IMR-90 (cell line): ENCODE measurements around the gene POLR2E. TPM values are rescaled to one million over a fixed set of nuclear protein-coding genes. Genes with fewer than 3 reads are reported as not detected.

Experiments
- ATAC-seq: fragments of 200-7000 bp; cut with Tn5 transposase; 2 replicates; pipeline ENCODE4 v1.9.1; 2020; ENCODE audit warnings: low read depth, mild to moderate bottlenecking, moderate library complexity
- BruUV-seq: library from RNA; stranded (reverse); fragments of 400-500 nt; replicated peaks from 2 replicates; lab custom pipeline; 2021; lab: Mats Ljungman, UMichigan
- CTCF ChIA-PET: fragments of 300-600 bp; formaldehyde crosslinking; extraction: SDS; loops from one replicate; lab custom pipeline; 2021; ENCODE audit warnings: antibody characterized with exemption; lab: Yijun Ruan, JAX
- POLR2A ChIA-PET: fragments of 300-600 bp; sonication (Branson Sonifier 250); formaldehyde crosslinking; loops from one replicate; lab custom pipeline; 2022; ENCODE audit warnings: antibody characterized with exemption; ENCODE audit not compliant: unreplicated experiment; lab: Charles Lee
- DNase-seq: peaks from one replicate; pipeline ENCODE4 v3.0.0; 2013
- H2AFZ ChIP-seq: replicated peaks from 2 replicates; pipeline ENCODE3; 2013; ENCODE audit warnings: low read length, mild to moderate bottlenecking; ENCODE audit not compliant: poor library complexity
- H2AK5ac ChIP-seq: 2 replicates; pipeline ENCODE4 v1.6.1; 2013; ENCODE audit warnings: low read depth, low read length, inconsistent platforms
- H2AK9ac ChIP-seq: replicated peaks from 2 replicates; pipeline ENCODE3; 2013; ENCODE audit warnings: mild to moderate bottlenecking, low read depth, low read length, moderate library complexity; ENCODE audit not compliant: poor library complexity
- H2BK120ac ChIP-seq: 2 replicates; pipeline ENCODE4 v1.6.1; 2013; ENCODE audit warnings: low read depth, low read length, inconsistent platforms
- H2BK15ac ChIP-seq: 3 replicates; pipeline ENCODE4 v1.6.1; 2013; ENCODE audit warnings: low read depth, low read length, inconsistent platforms
- H2BK20ac ChIP-seq: 2 replicates; pipeline ENCODE4 v1.6.1; 2013; ENCODE audit warnings: low read depth, mild to moderate bottlenecking, inconsistent platforms, low read length, moderate library complexity
- H2BK5ac ChIP-seq: 2 replicates; pipeline ENCODE4 v1.6.1; 2013; ENCODE audit warnings: mild to moderate bottlenecking, low read depth, low read length, inconsistent platforms; ENCODE audit not compliant: poor library complexity, severe bottlenecking
- H3K14ac ChIP-seq: replicated peaks from 2 replicates; pipeline ENCODE4 v1.6.1; 2013; ENCODE audit warnings: low read depth, low read length, inconsistent platforms
- H3K18ac ChIP-seq: 2 replicates; pipeline ENCODE4 v1.6.1; 2013; ENCODE audit warnings: low read depth, low read length, control low read depth
- H3K23ac ChIP-seq: 2 replicates; pipeline ENCODE4 v1.6.1; 2013; ENCODE audit warnings: low read depth, low read length, inconsistent platforms
- H3K27ac ChIP-seq: 2 replicates; pipeline ENCODE4 v1.5.1; 2013; ENCODE audit warnings: mild to moderate bottlenecking, control low read depth, low read length; ENCODE audit not compliant: insufficient read depth
- H3K27me3 ChIP-seq: 2 replicates; pipeline ENCODE4 v1.6.1; 2013; ENCODE audit warnings: low read length; ENCODE audit not compliant: control insufficient read depth, insufficient read depth
- H3K36me3 ChIP-seq: 2 replicates; pipeline ENCODE4 v1.6.1; 2013; ENCODE audit warnings: low read length, mixed read lengths; ENCODE audit not compliant: control insufficient read depth, insufficient read depth
- H3K4ac ChIP-seq: 2 replicates; pipeline ENCODE4 v1.6.1; 2013; ENCODE audit warnings: low read depth, low read length, inconsistent platforms
- H3K4me1 ChIP-seq: 2 replicates; pipeline ENCODE4 v1.6.1; 2013; ENCODE audit warnings: low read length, mixed read lengths; ENCODE audit not compliant: control insufficient read depth, insufficient read depth
- H3K4me2 ChIP-seq: 2 replicates; pipeline ENCODE4 v1.6.1; 2013; ENCODE audit warnings: low read depth, mild to moderate bottlenecking, control low read depth, low read length, moderate library complexity
- H3K4me3 ChIP-seq: 2 replicates; pipeline ENCODE4 v1.5.1; 2013; ENCODE audit warnings: low read depth, mild to moderate bottlenecking, control low read depth, low read length, moderate library complexity; ENCODE audit not compliant: insufficient read depth
- H3K56ac ChIP-seq: 2 replicates; pipeline ENCODE4 v1.6.1; 2013; ENCODE audit warnings: low read length, inconsistent platforms; ENCODE audit not compliant: insufficient read depth; ENCODE audit errors: extremely low read depth
- H3K79me1 ChIP-seq, 2 experiments: 2 replicates each; pipeline ENCODE4 v1.6.1; 2013; ENCODE audit warnings: low read length in 2 of 2, inconsistent platforms in 1 of 2, low read depth in 1 of 2
- H3K9ac ChIP-seq: 2 replicates; pipeline ENCODE4 v1.6.1; 2013; ENCODE audit warnings: low read depth, low read length, control low read depth
- H3K9me1 ChIP-seq: 2 replicates; pipeline ENCODE4 v1.6.1; 2013; ENCODE audit warnings: low read length, inconsistent platforms; ENCODE audit not compliant: insufficient read depth
- H3K9me3 ChIP-seq: 2 replicates; pipeline ENCODE4 v1.6.1; 2013; ENCODE audit warnings: low read length; ENCODE audit not compliant: control insufficient read depth, insufficient read depth
- H4K20me1 ChIP-seq: 2 replicates; pipeline ENCODE4 v1.6.1; 2013; ENCODE audit warnings: low read length, inconsistent platforms; ENCODE audit not compliant: insufficient read depth
- H4K5ac ChIP-seq: 2 replicates; pipeline ENCODE4 v1.6.1; 2013; ENCODE audit warnings: mild to moderate bottlenecking, low read depth, low read length, control low read depth
- H4K8ac ChIP-seq, 2 experiments: 2 replicates each; pipeline ENCODE4 v1.6.1; 2013; ENCODE audit warnings: low read depth in 2 of 2, low read length in 2 of 2, control low read depth in 1 of 2, inconsistent platforms in 1 of 2
- H4K91ac ChIP-seq: 2 replicates; pipeline ENCODE4 v1.6.1; 2013; ENCODE audit warnings: low read depth, low read length, inconsistent platforms; ENCODE audit not compliant: insufficient read depth
- BHLHE40 ChIP-seq: fragments of 150-350 bp; IDR thresholded peaks from 2 replicates; pipeline ENCODE4 v1.6.1; 2016; ENCODE audit warnings: mild to moderate bottlenecking, low read depth, low read length
- CEBPB ChIP-seq: IDR thresholded peaks from 2 replicates; pipeline ENCODE4 v1.6.1; 2012; ENCODE audit warnings: low read depth, low read length, improper control_type of control experiment
- FOS ChIP-seq: fragments of 150-350 bp; IDR thresholded peaks from 2 replicates; pipeline ENCODE4 v1.6.1; 2016; ENCODE audit warnings: low read depth, low read length
- MAZ ChIP-seq: IDR thresholded peaks from 2 replicates; pipeline ENCODE4 v1.6.1; 2012; ENCODE audit warnings: low read depth, mild to moderate bottlenecking, low read length, improper control_type of control experiment, moderate library complexity, borderline replicate concordance
- MXI1 ChIP-seq: IDR thresholded peaks from 2 replicates; pipeline ENCODE4 v1.6.1; 2012; ENCODE audit warnings: low read depth, mild to moderate bottlenecking, low read length, moderate library complexity, borderline replicate concordance
- NFE2L2 ChIP-seq: fragments of 150-350 bp; IDR thresholded peaks from 2 replicates; pipeline ENCODE4 v1.6.1; 2016; ENCODE audit warnings: low read depth, mild to moderate bottlenecking, low read length
- POLR2A ChIP-seq: IDR thresholded peaks from 2 replicates; pipeline ENCODE4 v1.6.1; 2012; ENCODE audit warnings: mild to moderate bottlenecking, low read depth, low read length
- RAD21 ChIP-seq: IDR thresholded peaks from 2 replicates; pipeline ENCODE4 v1.6.1; 2012; ENCODE audit warnings: low read length, improper control_type of control experiment
- RCOR1 ChIP-seq: IDR thresholded peaks from 2 replicates; pipeline ENCODE4 v1.6.1; 2012; ENCODE audit warnings: mild to moderate bottlenecking, low read length, improper control_type of control experiment; ENCODE audit not compliant: insufficient replicate concordance
- SMC3 ChIP-seq: fragments of 150-350 bp; IDR thresholded peaks from 2 replicates; pipeline ENCODE4 v1.6.1; 2016; ENCODE audit warnings: low read depth, mild to moderate bottlenecking, antibody characterized with exemption, low read length, moderate library complexity
- WGBS, 2 experiments: methylation state at CpG; one replicate each; pipeline versions ENCODE4 v1.1.5 to v1.1.7; 2013; ENCODE audit warnings: missing lambda C conversion rate in 2 of 2; ENCODE audit not compliant: insufficient read length in 1 of 2; ENCODE audit errors: extremely low coverage in 2 of 2; 5-methylcytosine and 5-hydroxymethylcytosine counted together
- dilution Hi-C: fragments of 300-500 bp; cut with HindIII; formaldehyde crosslinking; loops from one replicate; pipeline ENCODE4 v1.14.3; 2018; ENCODE audit warnings: low sequenced_read_pairs; ENCODE audit not compliant: unreplicated experiment
- in situ Hi-C: fragments of 300-500 bp; cut with MboI; formaldehyde crosslinking; loops from 3 replicates; pipeline ENCODE4 v1.14.3; 2019; ENCODE audit warnings: low sequenced_read_pairs, inconsistent platforms, mixed read lengths
- intact Hi-C: fragments of 100-400 bp; cut with micrococcal nuclease; formaldehyde crosslinking; loops from 2 replicates; pipeline ENCODE4 v1.10.0; 2022
- polyA plus RNA-seq, 3 experiments: library from polyadenylated mRNA; depleted of rRNA; stranded (reverse); fragments of >200 nt; gene quantifications; 2 replicates each; pipeline ENCODE4 v1.2.3, GENCODE V29; 2012; ENCODE audit warnings: low replicate concordance in 1 of 3
- total RNA-seq: library from RNA; depleted of rRNA; stranded (reverse); fragments of >200 nt; gene quantifications from 2 replicates; pipeline ENCODE4 v1.2.3, GENCODE V29; 2012
- TF ChIP-seq, protein P1 (sequence below): fragments of 150-350 bp; IDR thresholded peaks from 2 replicates; pipeline ENCODE4 v1.6.1; 2017; ENCODE audit warnings: mild to moderate bottlenecking, antibody characterized with exemption, low read length, low read depth

POLR2E gene
- total and polyA plus RNA-seq, 2 of the 4 experiments (the other 2 are of a cell fraction) = 294 to 391 TPM

DNA sequence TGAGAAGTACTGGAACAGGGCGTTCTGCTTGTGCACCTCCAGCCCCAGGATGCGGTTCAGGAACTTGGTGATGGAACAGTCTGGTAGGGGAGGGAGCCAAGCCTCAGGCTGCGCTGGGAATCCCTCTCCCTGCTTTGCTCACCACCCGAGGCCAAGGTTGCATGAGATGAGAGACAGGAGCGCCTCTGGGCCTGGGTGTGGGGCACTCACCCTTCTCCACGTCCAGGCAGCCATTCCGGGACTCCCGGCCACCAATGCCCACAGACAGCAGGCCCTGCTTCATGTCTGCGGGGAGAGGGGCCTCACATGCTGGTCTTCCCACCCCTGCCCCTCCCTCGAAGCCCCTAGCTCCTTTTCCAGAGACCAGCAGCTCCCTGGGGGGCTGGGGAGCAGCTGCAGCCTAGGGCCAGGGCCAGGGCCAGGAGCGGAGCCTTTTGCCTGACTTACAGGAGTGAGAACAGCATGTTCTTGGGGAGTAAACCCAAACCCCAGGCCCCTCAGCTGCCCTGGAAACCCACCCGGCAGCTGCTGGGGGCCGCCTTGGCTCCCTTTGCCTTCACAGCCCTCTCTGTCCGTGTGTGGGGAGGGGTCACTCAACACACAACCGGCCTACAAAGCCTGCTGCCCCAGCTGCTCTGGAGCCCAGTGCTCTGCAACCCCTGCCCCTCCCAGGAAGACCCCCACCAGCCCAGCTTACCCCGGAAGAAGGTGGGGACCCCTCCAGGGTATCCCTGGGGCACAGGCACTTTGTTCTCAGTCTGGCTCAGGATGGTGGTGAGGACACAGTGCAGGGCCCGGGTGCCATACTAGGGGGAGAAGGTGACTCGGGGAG lies 15.8 kb upstream of the POLR2E start (continued):
- TF ChIP-seq RCOR1 = no peak

DNA sequence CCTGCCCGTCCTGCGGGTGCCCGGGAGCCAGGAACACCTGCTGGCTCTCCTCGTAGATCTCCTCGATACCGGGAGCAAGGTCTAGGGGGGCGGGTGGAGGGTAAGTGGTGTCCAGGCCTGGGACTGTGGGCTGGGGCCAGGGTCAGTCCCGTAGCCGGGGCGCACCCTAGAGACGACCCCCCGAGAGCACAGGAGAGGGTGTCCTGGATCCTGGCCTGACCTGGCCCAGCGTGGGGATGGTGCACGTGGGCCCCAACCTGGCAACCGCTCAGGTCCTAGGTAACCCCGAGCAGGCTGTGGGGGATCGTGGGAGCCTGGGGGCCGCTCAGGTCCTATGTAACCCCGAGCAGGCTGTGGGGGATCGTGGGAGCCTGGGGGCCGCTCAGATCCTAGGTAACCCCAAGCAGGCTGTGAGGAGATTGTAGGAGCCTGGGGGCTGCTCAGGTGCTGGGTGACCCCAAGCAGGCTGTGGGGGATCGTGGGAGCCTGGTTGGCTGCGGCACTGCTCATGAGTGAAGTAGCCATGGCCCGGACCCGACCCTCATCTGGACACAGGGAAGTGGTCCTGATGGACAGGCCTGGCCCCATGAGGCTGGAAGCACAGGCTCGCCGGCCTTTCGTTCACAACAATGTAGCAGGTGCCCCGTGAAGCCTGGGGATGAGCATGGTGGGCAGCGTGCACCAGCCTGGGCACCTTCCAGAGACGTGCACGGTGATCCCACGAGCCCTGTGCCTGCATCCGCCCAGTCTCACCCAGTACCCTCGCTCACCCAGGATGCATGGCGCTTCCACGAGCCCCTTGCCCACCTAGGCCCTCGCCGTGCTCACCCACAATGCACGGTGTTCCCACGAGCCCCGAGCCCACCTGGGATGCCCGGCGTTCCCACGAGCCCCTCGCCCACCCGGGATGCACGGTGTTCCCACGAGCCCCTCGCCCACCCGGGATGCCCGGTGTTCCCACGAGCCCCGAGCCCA lies 14.8 kb upstream of the POLR2E start:
- in situ Hi-C loops = loop anchor here (5.0 kb wide), 1 partner anchor 92 kb away; no protein-coding TSS in a partner anchor
- H4K8ac ChIP-seq = no peak overlapping the region
- peaks cover 79% of the 10 kb centered on the region for H3K36me3 ChIP-seq
- H3K4me2 ChIP-seq = no peak overlapping the region
- dilution Hi-C loops = no loop called here
- H3K4me1 ChIP-seq = peaks cover 12% of the 10 kb centered on the region
- no peak overlapping the region for H3K14ac ChIP-seq
- no peak overlapping the region for H3K23ac ChIP-seq
- H4K20me1 ChIP-seq = peaks cover 52% of the 10 kb centered on the region
- H3K4ac ChIP-seq = no peak overlapping the region
- H4K5ac ChIP-seq = no peak overlapping the region
- no peak overlapping the region for H3K56ac ChIP-seq
- intact Hi-C loops = loop anchor here (5.0 kb wide), 1 partner anchor 82 kb away; no protein-coding TSS in a partner anchor
- BruUV-seq = no TSS peak
- no peak overlapping the region for H3K9ac ChIP-seq
- H2BK20ac ChIP-seq = no peak overlapping the region
- TF ChIP-seq, protein P1, sequence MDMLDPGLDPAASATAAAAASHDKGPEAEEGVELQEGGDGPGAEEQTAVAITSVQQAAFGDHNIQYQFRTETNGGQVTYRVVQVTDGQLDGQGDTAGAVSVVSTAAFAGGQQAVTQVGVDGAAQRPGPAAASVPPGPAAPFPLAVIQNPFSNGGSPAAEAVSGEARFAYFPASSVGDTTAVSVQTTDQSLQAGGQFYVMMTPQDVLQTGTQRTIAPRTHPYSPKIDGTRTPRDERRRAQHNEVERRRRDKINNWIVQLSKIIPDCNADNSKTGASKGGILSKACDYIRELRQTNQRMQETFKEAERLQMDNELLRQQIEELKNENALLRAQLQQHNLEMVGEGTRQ = no peak
- TF ChIP-seq FOS = no peak
- no peak for TF ChIP-seq MAZ
- no peak for TF ChIP-seq SMC3
- TF ChIP-seq RAD21 = no peak
- no peak for TF ChIP-seq BHLHE40
- no peak for TF ChIP-seq MXI1
- TF ChIP-seq POLR2A = no peak
- TF ChIP-seq NFE2L2 = no peak
- no peak for TF ChIP-seq CEBPB
- H2AK9ac ChIP-seq = no peak overlapping the region
- H3K27ac ChIP-seq = no peak overlapping the region
- no peaks in the 10 kb centered on the region for H3K9me3 ChIP-seq
- DNase-seq (no peak), ATAC-seq (no peak)
- no peak overlapping the region for H2AK5ac ChIP-seq
- no peak overlapping the region for H3K4me3 ChIP-seq
- H2BK5ac ChIP-seq = no peak overlapping the region
- no peak overlapping the region for H2BK15ac ChIP-seq
- H4K91ac ChIP-seq = no peak overlapping the region
- ChIA-PET POLR2A (no interaction called here), CTCF (no interaction called here)
- 96% methylated on average over 29 of the region's 54 CpGs; no CpG with 5 or more reads in 1 of the 2 experiments for WGBS, 2 experiments
- H3K9me1 ChIP-seq = no peaks in the 10 kb centered on the region
- H3K79me1 ChIP-seq = peaks cover 3 to 41% of the 10 kb centered on the region in 2 experiments; a peak in 3 of 4 replicates
- no peak overlapping the region for H3K18ac ChIP-seq
- no peaks in the 10 kb centered on the region for H3K27me3 ChIP-seq
- no peak overlapping the region for H2BK120ac ChIP-seq
- no peak overlapping the region for H2AFZ ChIP-seq
